GM12878 (cell line): ENCODE results near the gene SLC39A1. TPM values are rescaled to one million over a fixed set of nuclear protein-coding genes. Genes with fewer than 3 reads are reported as not detected.
A peak's percentile ranks its signal among the peaks of the same experiment; 100 is the strongest.

Source experiments
- ATAC-seq: fragments of 200-7000 bp; cut with Tn5 transposase; 3 replicates; pipeline ENCODE4 v1.9.1; 2020; ENCODE audit warnings: mild to moderate bottlenecking, moderate library complexity
- BruUV-seq: library from RNA; stranded (reverse); fragments of 400-500 nt; replicated peaks from 2 replicates; lab custom pipeline; 2021; lab: Mats Ljungman, UMichigan
- CTCF ChIA-PET: fragments of 300-600 bp; sonication (Branson Sonifier 250); formaldehyde crosslinking; extraction: SDS; loops from one replicate; lab custom pipeline; 2021; ENCODE audit warnings: inconsistent platforms; lab: Yijun Ruan, JAX
- POLR2A ChIA-PET: fragments of 350-600 bp; formaldehyde crosslinking; extraction: SDS; loops from one replicate; lab custom pipeline; 2021; ENCODE audit warnings: inconsistent platforms; lab: Charles Lee
- RAD21 ChIA-PET: fragments of 300-600 bp; sonication (Branson Sonifier 250); formaldehyde crosslinking; loops from one replicate; lab custom pipeline; 2023; ENCODE audit warnings: antibody characterized with exemption; ENCODE audit not compliant: unreplicated experiment; lab: Charles Lee
- SMC1A ChIA-PET: fragments of 300-600 bp; sonication (Branson Sonifier 250); formaldehyde crosslinking; loops from one replicate; lab custom pipeline; 2023; ENCODE audit not compliant: unreplicated experiment, uncharacterized antibody; lab: Charles Lee
- DNase-seq: peaks from one replicate; pipeline ENCODE4 v3.0.0-alpha.2; 2011; ENCODE audit warnings: low read depth, low spot score
- FAIRE-seq: peaks from 3 replicates; lab custom pipeline; 2011; peaks lifted over from hg19 to GRCh38; lab: Jason Lieb, UNC
- H2AFZ ChIP-seq: 2 replicates; pipeline ENCODE4 v1.6.0; 2011; ENCODE audit warnings: low read depth, low read length, control low read depth; ENCODE audit not compliant: control insufficient read depth
- H3K27ac ChIP-seq: 2 replicates; pipeline ENCODE4 v1.5.1; 2011; ENCODE audit warnings: control low read depth; ENCODE audit not compliant: control insufficient read depth, insufficient read depth
- H3K27me3 ChIP-seq, 2 experiments: replicated peaks in 1 of 2; 2 replicates each; pipeline versions ENCODE4 v1.6.0 to v1.6.1; 2011; ENCODE audit warnings: low read length in 1 of 2; ENCODE audit not compliant: control insufficient read depth in 2 of 2, insufficient read depth in 2 of 2
- H3K36me3 ChIP-seq, 2 experiments: 2 replicates each; pipeline ENCODE4 v1.5.1; 2011; ENCODE audit warnings: low read length in 1 of 2; ENCODE audit not compliant: control insufficient read depth in 2 of 2, insufficient read depth in 2 of 2
- H3K4me1 ChIP-seq: 2 replicates; pipeline ENCODE4 v1.6.1; 2011; ENCODE audit warnings: mild to moderate bottlenecking, low read length, moderate library complexity, mixed read lengths; ENCODE audit not compliant: control insufficient read depth, insufficient read depth
- H3K4me2 ChIP-seq: 2 replicates; pipeline ENCODE4 v1.6.0; 2011; ENCODE audit warnings: control low read depth; ENCODE audit not compliant: control insufficient read depth, insufficient read depth
- H3K4me3 ChIP-seq: fragments of 200-600 bp; sonication (generic); 2 replicates; pipeline ENCODE4 v1.5.1; 2016
- H3K79me2 ChIP-seq: 2 replicates; pipeline ENCODE4 v1.6.0; 2011; ENCODE audit warnings: low read length; ENCODE audit not compliant: control insufficient read depth, insufficient read depth
- H3K9ac ChIP-seq: 2 replicates; pipeline ENCODE4 v1.8.0; 2011; ENCODE audit warnings: low read length, control low read depth, mixed read lengths; ENCODE audit not compliant: control insufficient read depth, insufficient read depth
- H3K9me3 ChIP-seq: replicated peaks from 3 replicates; pipeline ENCODE4 v1.5.1; 2011; ENCODE audit warnings: mild to moderate bottlenecking, low read length; ENCODE audit not compliant: control insufficient read depth, insufficient read depth
- H4K20me1 ChIP-seq: 2 replicates; pipeline ENCODE4 v1.6.0; 2011; ENCODE audit not compliant: control insufficient read depth, insufficient read depth
- E2F4 ChIP-seq: IDR thresholded peaks from 2 replicates; pipeline ENCODE4 v1.6.1; 2012; ENCODE audit warnings: low read depth, low read length, improper control_type of control experiment
- GATAD2B ChIP-seq: fragments of 450-650 bp; conservative IDR thresholded peaks from 2 replicates; pipeline ENCODE4 v1.6.1; 2017; ENCODE audit warnings: low read depth, mild to moderate bottlenecking, moderate library complexity
- HSF1 ChIP-seq: fragments of 150-350 bp; IDR thresholded peaks from 2 replicates; pipeline ENCODE4 v1.6.1; 2014; ENCODE audit warnings: mild to moderate bottlenecking, low read depth, low read length
- MAX ChIP-seq: IDR thresholded peaks from 2 replicates; pipeline ENCODE4 v1.6.1; 2012; ENCODE audit warnings: low read depth, low read length, improper control_type of control experiment
- MEF2B ChIP-seq: fragments of 450-650 bp; IDR thresholded peaks from 2 replicates; pipeline ENCODE4 v1.6.1; 2018; ENCODE audit warnings: mild to moderate bottlenecking, moderate library complexity; ENCODE audit not compliant: partially characterized antibody, poor library complexity, severe bottlenecking
- NBN ChIP-seq: fragments of 450-650 bp; IDR thresholded peaks from 2 replicates; pipeline ENCODE4 v1.6.1; 2016
- POU2F2 ChIP-seq: IDR thresholded peaks from 3 replicates; pipeline ENCODE4 v1.6.1; 2011; ENCODE audit warnings: low read depth, mild to moderate bottlenecking, low read length, borderline replicate concordance
- SKIL ChIP-seq: fragments of 450-650 bp; IDR thresholded peaks from 2 replicates; pipeline ENCODE4 v1.6.1; 2017; ENCODE audit warnings: mild to moderate bottlenecking, low read depth, inconsistent platforms; ENCODE audit not compliant: poor library complexity, severe bottlenecking
- STAT1 ChIP-seq: fragments of 450-650 bp; conservative IDR thresholded peaks from 2 replicates; pipeline ENCODE4 v1.6.1; 2014; ENCODE audit warnings: antibody characterized with exemption, mild to moderate bottlenecking
- SUPT20H ChIP-seq: IDR thresholded peaks from 2 replicates; pipeline ENCODE4 v1.6.1; 2011; ENCODE audit warnings: low read depth, mild to moderate bottlenecking, low read length, moderate library complexity, borderline replicate concordance; ENCODE audit not compliant: control insufficient read depth
- USF1 ChIP-seq: IDR thresholded peaks from 2 replicates; pipeline ENCODE4 v1.6.1; 2011; ENCODE audit warnings: borderline replicate concordance, low read depth, mild to moderate bottlenecking, moderate library complexity, mixed read lengths, low read length; ENCODE audit not compliant: insufficient read depth; ENCODE audit errors: extremely low read length
- WGBS: methylation state at CpG from one replicate; pipeline ENCODE4 v1.1.6; 2016; ENCODE audit warnings: low lambda C conversion rate; ENCODE audit not compliant: insufficient replicate concordance, insufficient coverage; ENCODE audit errors: missing lambda C conversion rate; 5-methylcytosine and 5-hydroxymethylcytosine counted together
- in situ Hi-C: fragments of 300-500 bp; cut with MboI; formaldehyde crosslinking; loops from 9 replicates; pipeline ENCODE4 v1.14.3; 2018; ENCODE audit warnings: mixed read lengths
- intact Hi-C: fragments of 100-400 bp; cut with micrococcal nuclease; formaldehyde crosslinking; loops from one replicate; pipeline ENCODE4 v1.14.2; 2022; ENCODE audit not compliant: unreplicated experiment
- polyA plus RNA-seq, 11 experiments: library from polyadenylated mRNA; depleted of rRNA in 4 of 11; unstranded in 6 of 11; stranded (reverse) in 5 of 11; fragments of >200 nt; fragmentation: Nextera tagmentation in 4 of 11; fragmentation: Illumina TruSeq in 1 of 11; extraction: Ambion mirVana in 4 of 11; extraction: Trizol in 1 of 11; gene quantifications; 1 replicate in 1 of 11; 2 replicates in 10 of 11; pipeline versions ENCODE4 v1.2.1 to v1.2.3, GENCODE V29; 2011 to 2016; ENCODE audit warnings: inconsistent platforms in 2 of 11, missing spikeins in 2 of 11, low read depth in 1 of 11
- total RNA-seq, 4 experiments: library from RNA; depleted of rRNA in 3 of 4; stranded (reverse); fragments of >200 nt in 3 of 4; fragmentation: Illumina TruSeq in 1 of 4; extraction: Trizol in 1 of 4; gene quantifications; 2 replicates each; pipeline versions ENCODE4 v1.2.1 to v1.2.3, GENCODE V29; 2013 to 2021

Gene SLC39A1
- total and polyA plus RNA-seq, 10 of the 15 experiments (the other 5 are each of a cell fraction or from before 2014, with no cell fraction given): 8.8 to 98.6 (median 72.4) TPM

GRCh38 chr1:153958111-153958960 is 5.0 kb downstream of the SLC39A1 start, which contains the start of gene CRTC2 (continued):
- TF ChIP-seq SUPT20H (no peak), STAT1 (0 out of 2 replicates have a peak, but pooled peaks have one; percentile 44), POU2F2 (peak; percentile 32; the same call in 1 of the 3 replicates), HSF1 (no peak), E2F4 (no peak), MEF2B (no peak)

- Histone ChIP-seq H3K4me1 (peaks cover 14% of the 10 kb centered on the region; the same call in 1 of the 2 replicates), H3K36me3 (peaks cover 19 to 27% of the 10 kb centered on the region in 2 experiments), H2AFZ (peak overlapping the region; percentile 38; the same call in 1 of the 2 replicates), H3K9ac (peak overlapping the region; percentile 64), H3K4me3 (peak overlapping the region; percentile 89), H3K27me3 (no peaks in the 10 kb centered on the region), H3K9me3 (no peaks in the 10 kb centered on the region), H3K79me2 (peaks cover 69% of the 10 kb centered on the region), H4K20me1 (peaks cover 12% of the 10 kb centered on the region; the same call in 1 of the 2 replicates), H3K27ac (peak overlapping the region; percentile 93), H3K4me2 (peak overlapping the region; percentile 96)
- WGBS: 1% methylated on average over 13 of the region's 13 CpGs
- TSS peak; percentile 38 for BruUV-seq
- DNase-seq (no peak), ATAC-seq (peak; percentile 55), FAIRE-seq (peak; percentile 52)
- in situ Hi-C loops (no loop called here), intact Hi-C loops (no loop called here)
- ChIA-PET CTCF (interaction anchor here (1.1 to 5.0 kb wide), 2 partner anchors 11 to 29 kb away, joined by 5 to 27 read pairs; partner anchors contain the start of genes DENND4B and RAB13), SMC1A (interaction anchor here (1.3 to 6.9 kb wide), 4 partner anchors 8 to 29 kb away, joined by 3 to 31 read pairs (median 6); partner anchors contain the start of genes CREB3L4 and RAB13), RAD21 (interaction anchor here (1.5 to 2.2 kb wide), 3 partner anchors 9 to 20 kb away, joined by 7 to 10 read pairs (median 8); partner anchors contain the start of genes CREB3L4, DENND4B and JTB), POLR2A (interaction anchor here (0.7 to 5.5 kb wide), 6 partner anchors 9 to 246 kb away, joined by 4 to 38 read pairs (median 8); partner anchors contain the start of genes CREB3L4, DENND4B, GATAD2B and JTB)
- TF ChIP-seq GATAD2B (peak; percentile 18; the same call in 1 of the 2 replicates), SKIL (peak; percentile 37), MAX (no peak; the same call in 1 of the 2 replicates), USF1 (no peak), NBN (0 out of 2 replicates have a peak, but pooled peaks have one; percentile 87)
These were observed 5.6 kb downstream of the SLC39A1 start for GRCh38 chr1:153957744-153958110.
